Uterus (tissue), 4 donors: ENCODE measurements around the gene MAPK9. TPM values are rescaled to one million over a fixed set of nuclear protein-coding genes. Genes with fewer than 3 reads are reported as not detected.

Experiments used
- DNase-seq, 2 donors: peaks; one replicate each; pipeline ENCODE4 v3.0.0-alpha.2; 2019 to 2020
- H3K27ac ChIP-seq, 2 donors: fragments of 200-600 bp; sonication (generic); 1 replicate in 1 of 2; 2 replicates in 1 of 2; pipeline ENCODE4 v1.5.1; 2016 to 2018
- H3K27me3 ChIP-seq, 2 donors: fragments of 200-600 bp; sonication (generic); one replicate each; pipeline ENCODE4 v1.5.1; 2018 to 2019; ENCODE audit warnings: control low read depth in 1 of 2
- H3K36me3 ChIP-seq, 2 donors: fragments of 200-600 bp; sonication (generic); one replicate each; pipeline ENCODE4 v1.5.1; 2019; ENCODE audit warnings: control low read depth in 1 of 2
- H3K4me1 ChIP-seq, 2 donors: fragments of 200-600 bp; sonication (generic); one replicate each; pipeline ENCODE4 v1.5.1; 2018 to 2019; ENCODE audit warnings: control low read depth in 1 of 2
- H3K4me3 ChIP-seq, 2 donors: fragments of 200-600 bp; sonication (generic); 1 replicate in 1 of 2; 2 replicates in 1 of 2; pipeline ENCODE4 v1.5.1; 2018 to 2019; ENCODE audit warnings: mild to moderate bottlenecking in 1 of 2
- H3K9me3 ChIP-seq, 2 donors: fragments of 200-600 bp; sonication (generic); one replicate each; pipeline ENCODE4 v1.5.1; 2019; ENCODE audit warnings: control low read depth in 1 of 2
- CTCF ChIP-seq, 4 experiments: fragments of 200-600 bp in 2 of 4; fragments of 450-650 bp in 2 of 4; sonication (generic) in 2 of 4; IDR thresholded peaks; one replicate each; pipeline ENCODE4 v1.5.1; 2016 to 2019; ENCODE audit warnings: antibody characterized with exemption in 4 of 4, mild to moderate bottlenecking in 2 of 4, moderate library complexity in 1 of 4
- POLR2A ChIP-seq, 2 donors: fragments of 450-650 bp; IDR thresholded peaks; one replicate each; pipeline ENCODE4 v1.6.1; 2016; ENCODE audit warnings: antibody characterized with exemption in 2 of 2, mild to moderate bottlenecking in 1 of 2, moderate library complexity in 1 of 2
- intact Hi-C: fragments of 100-400 bp; cut with DNase I; formaldehyde crosslinking; loops from one replicate; pipeline ENCODE4 v1.15.1; 2023; ENCODE audit warnings: low total_unique reads
- total RNA-seq, 4 donors: library from RNA; depleted of rRNA in 3 of 4; stranded (reverse); fragments of >200 nt in 3 of 4; gene quantifications; one replicate each; pipeline versions ENCODE4 v1.1.0 to v1.2.4, GENCODE V29; 2014 to 2023
- donor health status: DM: yes; HTN: yes; CAD: no.

Gene MAPK9
- total RNA-seq, 4 donors from 2014 or later, result 9.2 to 45.1 (median 33.3) TPM

DNA sequence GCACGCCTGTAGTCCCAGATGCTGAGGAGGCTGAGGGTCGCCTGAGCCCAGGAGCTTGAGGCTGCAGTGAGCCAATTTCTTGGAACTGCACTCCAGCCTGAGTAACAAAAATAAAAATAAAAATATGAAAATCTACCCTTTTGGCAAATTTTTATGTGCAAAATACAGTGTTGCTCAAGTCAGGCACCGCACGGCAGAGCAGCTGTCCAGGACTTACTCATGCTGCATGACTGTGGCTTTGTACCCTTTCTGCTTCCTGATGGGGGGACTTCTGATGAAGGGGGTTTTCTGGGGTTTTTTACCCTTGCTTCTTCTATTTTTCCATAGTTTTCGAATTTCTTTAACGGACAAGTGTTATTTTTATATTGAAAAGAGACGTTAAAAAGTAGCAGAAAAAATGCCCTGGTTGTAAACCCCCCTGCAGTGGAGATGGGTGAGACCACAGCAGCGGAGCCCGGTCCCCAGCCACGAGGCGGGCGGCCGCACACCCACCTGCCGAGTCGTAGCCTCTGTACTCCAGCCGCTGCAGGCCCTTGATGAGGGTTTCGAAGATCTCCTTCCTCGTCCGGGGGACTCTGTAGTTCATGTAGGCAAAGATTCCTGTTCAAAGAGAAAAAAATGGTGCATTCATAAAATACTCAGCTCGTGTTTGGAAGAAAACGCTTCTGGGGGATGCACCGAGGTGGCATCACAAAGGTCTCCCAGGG is 46.3 kb upstream of the MAPK9 start:
- H3K27me3 ChIP-seq, result no peaks in the 10 kb centered on the region
- intact Hi-C loops, result no loop called here
- H3K4me1 ChIP-seq, result peaks cover 0 to 3% of the 10 kb centered on the region in 2 donors
- H3K4me3 ChIP-seq, result no peak overlapping the region
- TF ChIP-seq POLR2A (IDR thresholded peaks at IDR 0.05) (no peak), CTCF (IDR thresholded peaks at IDR 0.05) (no peak)
- no peaks in the 10 kb centered on the region for H3K9me3 ChIP-seq
- H3K27ac ChIP-seq, result no peak overlapping the region
- no peak for DNase-seq
- H3K36me3 ChIP-seq, result no peaks in the 10 kb centered on the region

DNA sequence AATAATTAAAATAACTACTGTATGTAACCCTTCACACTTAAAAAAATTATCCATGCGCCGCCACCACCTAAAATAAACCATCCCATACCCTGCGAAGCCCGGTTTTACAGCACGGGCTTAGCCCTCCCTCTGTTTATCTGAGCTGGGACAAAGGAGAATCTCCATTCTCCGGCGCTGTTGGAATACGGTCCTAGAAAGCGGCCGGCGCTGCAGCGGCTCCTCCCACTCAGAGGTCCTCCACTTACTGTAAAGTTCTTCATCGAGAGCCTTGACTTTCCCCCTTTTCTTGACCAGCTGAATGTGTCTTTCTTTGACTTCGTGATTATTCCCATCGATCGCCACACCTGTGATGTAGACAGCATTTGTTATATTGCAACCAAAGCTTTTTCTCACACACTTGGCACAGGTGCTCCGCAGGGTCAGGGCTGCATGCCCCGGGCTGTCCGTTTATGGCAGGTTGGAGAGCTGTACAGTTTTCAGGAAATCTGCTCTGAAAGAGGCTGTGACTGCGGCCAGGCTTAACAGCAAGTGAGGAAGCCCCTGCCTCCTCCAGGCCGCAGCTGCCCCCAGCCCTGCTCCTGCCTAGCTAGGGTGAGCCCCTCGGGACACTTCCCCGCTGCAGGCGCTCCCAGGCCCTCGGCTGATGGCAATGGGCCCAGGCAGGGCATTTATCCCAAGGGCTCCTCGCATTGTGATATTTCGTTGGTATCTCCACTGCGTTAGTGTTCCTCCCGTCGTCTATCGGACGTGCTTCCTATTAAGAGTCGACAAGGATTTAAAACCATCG is 44.5 kb upstream of the MAPK9 start:
- TF ChIP-seq CTCF (IDR thresholded peaks at IDR 0.05) (no peak), POLR2A (IDR thresholded peaks at IDR 0.05) (no peak)
- H3K4me3 ChIP-seq, result no peak overlapping the region
- intact Hi-C loops, result no loop called here
- no peaks in the 10 kb centered on the region for H3K9me3 ChIP-seq
- H3K27me3 ChIP-seq, result no peaks in the 10 kb centered on the region
- H3K4me1 ChIP-seq, result peaks cover 0 to 10% of the 10 kb centered on the region in 2 donors
- H3K27ac ChIP-seq, result no peak overlapping the region
- no peaks in the 10 kb centered on the region for H3K36me3 ChIP-seq
- DNase-seq, result no peak

DNA sequence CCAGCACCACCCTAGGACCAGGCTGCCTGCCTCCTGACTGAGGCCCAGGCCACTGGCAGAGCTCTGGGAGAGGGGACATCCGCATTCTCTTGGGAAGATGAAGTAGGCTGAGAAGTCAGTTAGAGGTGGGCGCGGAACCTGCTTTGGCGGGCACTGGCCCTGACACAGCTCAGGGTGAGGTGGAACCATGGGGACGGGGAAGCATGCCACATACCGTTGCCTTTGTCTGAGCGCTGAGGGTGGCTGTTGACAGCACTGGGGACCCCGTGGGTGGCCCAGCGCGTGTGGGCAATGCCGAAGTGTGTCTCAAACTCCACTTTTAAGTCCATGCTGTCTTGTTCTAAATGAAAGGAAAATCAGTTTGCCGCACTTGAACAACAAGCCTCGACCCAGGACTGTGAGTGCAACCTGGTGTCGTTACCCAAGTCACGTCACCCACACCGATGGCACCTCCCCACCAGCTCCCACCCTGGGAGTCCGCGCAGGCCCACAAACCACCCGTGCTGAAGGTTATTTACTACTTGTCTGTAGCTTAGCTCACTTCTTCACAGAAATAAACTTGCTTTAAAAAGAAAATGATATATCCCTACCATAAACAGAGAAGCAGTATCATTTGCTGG is 43.8 kb upstream of the MAPK9 start:
- TF ChIP-seq POLR2A (IDR thresholded peaks at IDR 0.05) (no peak), CTCF (IDR thresholded peaks at IDR 0.05) (no peak)
- Histone ChIP-seq H3K9me3 (no peaks in the 10 kb centered on the region), H3K27me3 (no peaks in the 10 kb centered on the region), H3K4me1 (peaks cover 0 to 10% of the 10 kb centered on the region in 2 donors), H3K27ac (no peak overlapping the region), H3K36me3 (no peaks in the 10 kb centered on the region), H3K4me3 (no peak overlapping the region)
- no peak for DNase-seq
- intact Hi-C loops, result no loop called here

DNA sequence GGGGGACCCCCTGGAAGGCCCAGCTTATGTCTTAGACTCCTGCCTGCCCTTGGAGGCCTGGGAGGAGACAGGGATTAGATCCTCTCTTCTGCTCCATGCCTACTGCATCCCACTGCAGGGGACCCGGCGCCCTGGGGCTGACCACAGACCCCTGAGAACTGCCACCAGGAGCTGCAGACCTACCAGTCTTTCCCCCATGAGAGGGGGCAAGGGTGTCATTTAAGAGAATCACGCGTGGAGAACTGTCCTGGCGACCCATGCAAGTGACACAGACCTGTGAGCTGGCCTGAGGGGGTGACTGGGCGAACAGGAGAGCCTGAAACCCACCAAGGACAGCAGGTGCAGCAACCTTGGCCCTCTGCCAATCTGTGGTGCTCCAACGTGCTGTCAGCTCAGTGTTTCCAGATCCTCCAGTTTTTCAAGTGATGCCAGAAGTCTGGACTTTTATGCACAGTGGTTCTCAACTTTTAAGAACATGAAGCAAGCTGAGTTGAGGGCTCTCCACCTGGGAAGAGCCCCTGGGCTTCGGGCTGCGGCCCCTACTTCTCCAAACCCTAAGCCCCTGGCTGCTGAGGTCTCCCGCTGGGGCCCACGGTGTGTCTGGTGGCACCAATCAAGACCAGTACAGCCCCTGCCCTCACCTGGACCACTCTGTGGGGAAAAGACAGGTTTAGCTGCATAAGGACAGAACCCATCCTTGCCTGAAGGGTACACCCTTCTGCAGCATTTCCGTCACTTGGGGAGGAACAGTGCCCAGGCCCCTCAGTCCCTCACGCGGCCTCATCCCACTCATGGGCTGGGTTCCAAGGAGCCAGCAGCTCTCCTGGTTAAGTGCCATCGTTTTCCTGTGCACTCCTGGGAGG is 43.1 kb upstream of the MAPK9 start:
- no peak overlapping the region for H3K27ac ChIP-seq
- no peaks in the 10 kb centered on the region for H3K9me3 ChIP-seq
- H3K36me3 ChIP-seq, result no peaks in the 10 kb centered on the region
- DNase-seq, result no peak
- H3K4me1 ChIP-seq, result peaks cover 0 to 10% of the 10 kb centered on the region in 2 donors
- intact Hi-C loops, result no loop called here
- H3K27me3 ChIP-seq, result no peaks in the 10 kb centered on the region
- TF ChIP-seq POLR2A (IDR thresholded peaks at IDR 0.05) (no peak), CTCF (IDR thresholded peaks at IDR 0.05) (no peak)
- no peak overlapping the region for H3K4me3 ChIP-seq
